Activated gamma-delta T cell treated with Interleukin-2 at 50 U/mL for 16 hours (primary cell): ENCODE results near the gene PALM2AKAP2.
"Not testable (repeated sequence)": the region's sequence is repeated elsewhere in the genome, so short reads cannot be mapped to it uniquely, and the experiment has no call there.

Experiments
- DNase-seq: peaks from one replicate; pipeline ENCODE4 v3.0.0-alpha.2; 2020

PALM2AKAP2 gene

GRCh38 chr9:109811876-109812275 is 31.9 kb downstream of the PALM2AKAP2 start:
- no peak for DNase-seq

GRCh38 chr9:109812331-109812730 is 32.3 kb downstream of the PALM2AKAP2 start:
- DNase-seq = no peak

DNA sequence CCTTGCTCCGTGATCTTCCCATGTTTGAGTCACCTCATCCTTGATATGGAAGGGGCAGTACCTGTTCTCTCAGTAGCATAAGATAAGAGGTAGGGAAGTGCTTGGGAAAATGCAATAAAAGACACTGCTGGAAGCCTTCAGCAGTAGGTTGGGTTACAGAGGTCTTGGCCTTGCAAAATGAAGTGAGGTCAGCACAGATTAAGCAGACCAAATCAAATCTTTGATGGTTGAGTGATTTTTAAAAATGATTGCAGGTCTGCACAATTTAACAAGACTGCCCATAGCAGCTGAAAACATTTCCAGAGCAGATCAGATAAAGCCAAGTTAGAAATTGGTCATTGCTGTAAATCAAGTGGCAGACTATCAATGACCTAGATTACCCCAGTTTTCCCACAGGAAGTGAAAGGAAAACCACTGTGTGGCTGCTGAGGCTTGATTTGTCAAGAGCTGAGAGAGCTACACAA is 32.9 kb downstream of the PALM2AKAP2 start:
- DNase-seq = no peak

GRCh38 chr9:109813303-109813702 is 33.3 kb downstream of the PALM2AKAP2 start:
- no peak for DNase-seq

- no peak for DNase-seq
Measured at GRCh38 chr9:109813829-109814228, 33.8 kb downstream of the PALM2AKAP2 start.

GRCh38 chr9:109815366-109815947 is 35.5 kb downstream of the PALM2AKAP2 start:
- no peak for DNase-seq

- DNase-seq = no peak
Measured at GRCh38 chr9:109816490-109816889, 36.5 kb downstream of the PALM2AKAP2 start.

DNA sequence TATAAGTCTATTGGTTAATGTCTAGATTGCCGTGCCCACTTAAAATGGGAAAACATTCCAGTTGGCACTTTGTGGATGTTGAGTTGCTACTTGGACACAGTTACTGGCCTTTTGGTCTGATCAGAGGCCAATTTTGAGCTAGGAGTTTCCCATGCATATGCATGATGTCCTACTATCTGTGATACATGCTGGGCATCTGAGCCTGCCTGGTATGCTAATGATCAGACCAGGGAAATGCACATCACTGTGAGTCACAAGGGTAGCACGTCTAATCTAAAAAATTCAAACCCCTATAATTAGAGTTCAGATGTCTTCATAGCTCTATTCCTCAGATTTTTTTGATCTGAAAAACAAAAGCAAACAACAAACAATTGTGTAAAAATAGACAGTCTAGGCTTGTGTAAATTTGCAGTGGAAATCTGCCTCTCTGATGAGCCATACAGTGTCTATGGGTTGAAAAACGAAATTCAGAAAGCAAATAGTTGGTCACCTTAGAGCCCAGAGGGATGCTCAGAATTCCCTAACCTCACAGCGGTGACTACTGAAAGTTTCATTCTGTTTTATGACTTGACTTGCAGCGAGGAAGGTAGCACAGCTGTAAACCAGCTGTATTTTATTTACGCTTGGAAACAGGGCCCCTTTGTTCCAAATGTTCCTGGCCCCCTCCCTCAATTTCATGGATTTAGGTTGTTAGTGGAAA is 37.3 kb downstream of the PALM2AKAP2 start:
- no peak for DNase-seq

DNA sequence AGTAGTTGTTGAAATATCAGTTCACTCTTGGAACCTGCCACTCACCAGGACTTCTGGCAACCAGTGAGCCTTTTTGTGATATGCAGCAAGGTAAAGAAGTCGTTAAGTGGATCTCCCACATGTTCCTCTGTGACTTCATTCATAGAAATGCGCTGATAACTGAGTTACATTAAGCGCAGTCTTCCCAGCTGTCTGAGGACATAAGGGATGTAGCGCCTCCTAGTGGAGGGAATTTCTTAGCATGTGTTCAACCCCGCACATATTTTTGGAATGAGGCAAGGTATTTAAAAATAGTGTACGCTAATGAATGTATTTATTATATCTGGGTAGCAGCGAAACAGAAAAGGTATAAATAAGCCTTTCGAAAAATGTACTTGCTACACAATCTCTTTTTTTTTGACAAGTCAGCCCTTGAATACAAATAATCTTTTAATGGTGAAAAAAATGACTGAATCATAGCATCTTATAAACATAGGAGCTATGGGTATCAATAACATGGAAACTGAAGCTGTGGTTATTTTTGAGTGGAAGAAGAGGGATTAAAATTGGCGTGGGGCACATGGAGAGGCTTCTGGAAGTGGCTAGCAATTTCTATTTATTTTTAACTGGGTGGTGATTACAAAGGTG is 38.0 kb downstream of the PALM2AKAP2 start:
- peak; percentile 6 for DNase-seq

DNA sequence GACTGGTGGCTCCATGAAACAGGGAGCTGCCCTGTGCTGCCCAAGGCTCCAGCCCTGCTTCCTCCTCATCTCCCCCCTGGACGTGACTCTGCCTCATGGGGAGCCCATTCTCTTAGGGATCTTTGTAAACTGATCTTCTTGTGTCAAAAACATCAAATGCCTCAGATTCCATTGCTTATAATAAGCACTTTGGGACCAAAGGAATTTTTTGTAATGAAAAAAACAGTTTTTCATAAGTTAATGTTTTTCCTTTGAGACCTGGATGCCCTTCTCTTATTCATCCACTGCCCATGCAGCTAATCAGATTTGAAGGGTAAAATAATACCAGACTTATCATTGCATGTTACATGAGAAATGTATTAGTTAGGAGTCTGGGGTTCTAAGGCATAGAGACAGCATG is 41.7 kb downstream of the PALM2AKAP2 start:
- DNase-seq = no peak

- DNase-seq = not testable (repeated sequence)
Measured at GRCh38 chr9:109825383-109825782, 45.4 kb downstream of the PALM2AKAP2 start.

- no peak for DNase-seq
Measured at GRCh38 chr9:109826559-109826958, 46.6 kb downstream of the PALM2AKAP2 start.

DNA sequence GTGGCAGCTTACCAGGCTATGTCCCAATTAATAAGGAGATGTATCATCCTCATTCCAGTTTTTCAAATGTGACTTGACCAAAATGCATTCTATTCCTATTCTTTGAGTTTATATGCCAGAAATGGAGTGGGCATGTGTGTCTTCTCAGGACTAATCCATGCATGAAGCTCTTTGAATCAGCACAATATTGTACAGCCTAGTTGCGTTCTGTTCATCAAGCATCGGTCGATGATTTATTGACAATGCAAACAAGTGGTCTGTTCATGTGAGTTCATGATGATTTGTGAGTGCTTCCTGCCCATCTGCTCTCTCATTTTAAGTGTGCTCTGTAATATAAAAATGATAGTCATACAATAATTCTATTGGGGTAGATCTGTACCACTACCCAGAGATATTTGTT is 48.3 kb downstream of the PALM2AKAP2 start:
- no peak for DNase-seq
